Measurements from ENCODE around the gene OTULINL. TPM values are rescaled to one million over a fixed set of nuclear protein-coding genes. Genes with fewer than 3 reads are reported as not detected.

Gene OTULINL
- polyA plus RNA-seq, 3 donors, result 56.8 to 107 (median 92.9) TPM

- no peak overlapping the region for H3K4me3 ChIP-seq (replicated peaks in 1 of 3; ENCODE audit: low read depth in 2 of 3, low read length in 3 of 3)
- DNase-seq, result no peak
- intact Hi-C loops (cut with micrococcal nuclease), result no loop called here
- H2AFZ ChIP-seq (ENCODE audit: insufficient read depth, low read depth, low read length, poor library complexity, severe bottlenecking), result no peak overlapping the region
- H3K4me1 ChIP-seq (ENCODE audit: control insufficient read depth in 1 of 2, insufficient read depth in 2 of 2, low read length in 2 of 2), result no peaks in the 10 kb centered on the region
- no peak overlapping the region for H3K9ac ChIP-seq (ENCODE audit: insufficient read depth, low read length, poor library complexity, severe bottlenecking)
- H3K4me2 ChIP-seq (replicated peaks; ENCODE audit: extremely low read depth, low read length, poor library complexity, severe bottlenecking), result no peak overlapping the region
- no peaks in the 10 kb centered on the region for H3K9me3 Mint-ChIP-seq
- peak overlapping the region in 1 of 2 donors; percentile 52 for H3K27ac ChIP-seq (ENCODE audit: low read depth in 1 of 2, low read length in 2 of 2)
- H3K4me1 Mint-ChIP-seq, result no peaks in the 10 kb centered on the region
- peaks cover 71 to 93% of the 10 kb centered on the region in 2 donors for H3K36me3 Mint-ChIP-seq
- no peaks in the 10 kb centered on the region for H3K27me3 Mint-ChIP-seq (ENCODE audit: low read depth in 3 of 3)
- H3K4me3 Mint-ChIP-seq, result no peak overlapping the region
- TF ChIP-seq, protein P1, sequence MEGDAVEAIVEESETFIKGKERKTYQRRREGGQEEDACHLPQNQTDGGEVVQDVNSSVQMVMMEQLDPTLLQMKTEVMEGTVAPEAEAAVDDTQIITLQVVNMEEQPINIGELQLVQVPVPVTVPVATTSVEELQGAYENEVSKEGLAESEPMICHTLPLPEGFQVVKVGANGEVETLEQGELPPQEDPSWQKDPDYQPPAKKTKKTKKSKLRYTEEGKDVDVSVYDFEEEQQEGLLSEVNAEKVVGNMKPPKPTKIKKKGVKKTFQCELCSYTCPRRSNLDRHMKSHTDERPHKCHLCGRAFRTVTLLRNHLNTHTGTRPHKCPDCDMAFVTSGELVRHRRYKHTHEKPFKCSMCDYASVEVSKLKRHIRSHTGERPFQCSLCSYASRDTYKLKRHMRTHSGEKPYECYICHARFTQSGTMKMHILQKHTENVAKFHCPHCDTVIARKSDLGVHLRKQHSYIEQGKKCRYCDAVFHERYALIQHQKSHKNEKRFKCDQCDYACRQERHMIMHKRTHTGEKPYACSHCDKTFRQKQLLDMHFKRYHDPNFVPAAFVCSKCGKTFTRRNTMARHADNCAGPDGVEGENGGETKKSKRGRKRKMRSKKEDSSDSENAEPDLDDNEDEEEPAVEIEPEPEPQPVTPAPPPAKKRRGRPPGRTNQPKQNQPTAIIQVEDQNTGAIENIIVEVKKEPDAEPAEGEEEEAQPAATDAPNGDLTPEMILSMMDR (IDR thresholded peaks at IDR 0.05), result no peak
- peaks cover 91% of the 10 kb centered on the region for H4K20me1 ChIP-seq (ENCODE audit: insufficient read depth, low read length)
- H3K79me2 ChIP-seq (ENCODE audit: insufficient read depth, low read length), result peaks cover 59% of the 10 kb centered on the region
- peak overlapping the region in 1 of 7 donors; percentile 44 for H3K27ac Mint-ChIP-seq
- H3K27me3 ChIP-seq (ENCODE audit: control insufficient read depth in 2 of 2, insufficient read depth in 2 of 2, low read length in 2 of 2), result no peaks in the 10 kb centered on the region
- WGBS (ENCODE audit: insufficient coverage), result 97% methylated on average over 5 of the region's 5 CpGs
- peaks cover 81 to 98% of the 10 kb centered on the region in 2 donors for H3K36me3 ChIP-seq (replicated peaks in 1 of 2; ENCODE audit: control insufficient read depth in 1 of 2, insufficient read depth in 2 of 2, low read length in 2 of 2)
- no peaks in the 10 kb centered on the region for H3K9me3 ChIP-seq (replicated peaks in 1 of 2; ENCODE audit: control insufficient read depth in 1 of 2, insufficient read depth in 1 of 2, low read length in 2 of 2)
These were observed 32.9 kb downstream of the OTULINL start for GRCh38 chr5:14614490-14614889.

GRCh38 chr5:14615365-14615764 is 33.8 kb downstream of the OTULINL start:
- H3K27me3 ChIP-seq (ENCODE audit: control insufficient read depth in 2 of 2, insufficient read depth in 2 of 2, low read length in 2 of 2), result no peaks in the 10 kb centered on the region
- no peaks in the 10 kb centered on the region for H3K4me1 Mint-ChIP-seq
- H3K4me2 ChIP-seq (replicated peaks; ENCODE audit: extremely low read depth, low read length, poor library complexity, severe bottlenecking), result no peak overlapping the region
- peaks cover 88% of the 10 kb centered on the region for H4K20me1 ChIP-seq (ENCODE audit: insufficient read depth, low read length)
- H3K27ac Mint-ChIP-seq, result no peak overlapping the region
- TF ChIP-seq, protein P1 (IDR thresholded peaks at IDR 0.05), result no peak
- WGBS (ENCODE audit: insufficient coverage), result 100% methylated on average over 1 of the region's 4 CpGs
- no peak for DNase-seq
- H3K9ac ChIP-seq (ENCODE audit: insufficient read depth, low read length, poor library complexity, severe bottlenecking), result no peak overlapping the region
- H3K36me3 ChIP-seq (replicated peaks in 1 of 2; ENCODE audit: control insufficient read depth in 1 of 2, insufficient read depth in 2 of 2, low read length in 2 of 2), result peaks cover 75 to 98% of the 10 kb centered on the region in 2 donors
- no peaks in the 10 kb centered on the region for H3K4me1 ChIP-seq (ENCODE audit: control insufficient read depth in 1 of 2, insufficient read depth in 2 of 2, low read length in 2 of 2)
- no peaks in the 10 kb centered on the region for H3K27me3 Mint-ChIP-seq (ENCODE audit: low read depth in 3 of 3)
- H3K4me3 ChIP-seq (replicated peaks in 1 of 3; ENCODE audit: low read depth in 2 of 3, low read length in 3 of 3), result no peak overlapping the region
- intact Hi-C loops (cut with micrococcal nuclease), result no loop called here
- H3K36me3 Mint-ChIP-seq, result peaks cover 64 to 89% of the 10 kb centered on the region in 2 donors
- peak overlapping the region in 1 of 2 donors; percentile 52 for H3K27ac ChIP-seq (ENCODE audit: low read depth in 1 of 2, low read length in 2 of 2)
- no peak overlapping the region for H2AFZ ChIP-seq (ENCODE audit: insufficient read depth, low read depth, low read length, poor library complexity, severe bottlenecking)
- peaks cover 51% of the 10 kb centered on the region for H3K79me2 ChIP-seq (ENCODE audit: insufficient read depth, low read length)
- no peaks in the 10 kb centered on the region for H3K9me3 Mint-ChIP-seq
- no peak overlapping the region for H3K4me3 Mint-ChIP-seq
- no peaks in the 10 kb centered on the region for H3K9me3 ChIP-seq (replicated peaks in 1 of 2; ENCODE audit: control insufficient read depth in 1 of 2, insufficient read depth in 1 of 2, low read length in 2 of 2)

Data from CD14-positive monocyte (primary cell).